ENCODE measurements around the gene TNFRSF17. TPM values are rescaled to one million over a fixed set of nuclear protein-coding genes. Genes with fewer than 3 reads are reported as not detected.
"Not testable (repeated sequence)": the region's sequence is repeated elsewhere in the genome, so short reads cannot be mapped to it uniquely, and the experiment has no call there.

Gene TNFRSF17
- not detected in 2 replicates for total RNA-seq

GRCh38 chr16:11964761-11965551, at the start of gene TNFRSF17:
TNFRSF17 (plus strand) TSS chr16:11965210; CDS start chr16:11965325, 115 bp downstream.
- DNase-seq (ENCODE audit: low read depth) = no peak

GRCh38 chr16:11915644-11916523, 49.1 kb upstream of the TNFRSF17 start, which contains the start of gene GSPT1:
GSPT1 (minus strand) TSS chr16:11915956; CDS start chr16:11915720, 236 bp downstream.
- DNase-seq (ENCODE audit: low read depth) = peak; percentile 90

GRCh38 chr16:11916524-11917285, 48.3 kb upstream of the TNFRSF17 start:
- peak; percentile 57 for DNase-seq (ENCODE audit: low read depth)

GRCh38 chr16:11924046-11924445, 41.0 kb upstream of the TNFRSF17 start:
- DNase-seq (ENCODE audit: low read depth) = not testable (repeated sequence)

GRCh38 chr16:11927350-11927749, 37.7 kb upstream of the TNFRSF17 start:
- not testable (repeated sequence) for DNase-seq (ENCODE audit: low read depth)

GRCh38 chr16:11941945-11942344, 23.1 kb upstream of the TNFRSF17 start, which contains the start of gene NPIPB2:
NPIPB2 (minus strand) TSS chr16:11942045; CDS start chr16:11942045, 0 bp downstream.
- DNase-seq (ENCODE audit: low read depth) = not testable (repeated sequence)

GRCh38 chr16:11946433-11946832, 18.6 kb upstream of the TNFRSF17 start:
- DNase-seq (ENCODE audit: low read depth) = peak; percentile 52

- no peak for DNase-seq (ENCODE audit: low read depth)
Measured at GRCh38 chr16:11948819-11949218, 16.2 kb upstream of the TNFRSF17 start.

GRCh38 chr16:11949527-11949926, 15.5 kb upstream of the TNFRSF17 start:
- DNase-seq (ENCODE audit: low read depth) = peak; percentile 51

- no peak for DNase-seq (ENCODE audit: low read depth)
Measured at GRCh38 chr16:11950388-11950787, 14.6 kb upstream of the TNFRSF17 start.

- not testable (repeated sequence) for DNase-seq (ENCODE audit: low read depth)
Measured at GRCh38 chr16:11953576-11953975, 11.4 kb upstream of the TNFRSF17 start.

GRCh38 chr16:11955713-11956123, 9.3 kb upstream of the TNFRSF17 start:
- peak; percentile 87 for DNase-seq (ENCODE audit: low read depth)

- DNase-seq (ENCODE audit: low read depth) = no peak
Measured at GRCh38 chr16:11956558-11956957, 8.5 kb upstream of the TNFRSF17 start.

- DNase-seq (ENCODE audit: low read depth) = no peak
Measured at GRCh38 chr16:11957591-11958395, 7.2 kb upstream of the TNFRSF17 start.

GRCh38 chr16:11962457-11962856, 2.6 kb upstream of the TNFRSF17 start:
- not testable (repeated sequence) for DNase-seq (ENCODE audit: low read depth)

GRCh38 chr16:11962978-11963377, 2.0 kb upstream of the TNFRSF17 start:
- not testable (repeated sequence) for DNase-seq (ENCODE audit: low read depth)

GRCh38 chr16:11963706-11964105, 1.3 kb upstream of the TNFRSF17 start:
- no peak for DNase-seq (ENCODE audit: low read depth)

GRCh38 chr16:11966173-11966572, 1.2 kb downstream of the TNFRSF17 start:
- no peak for DNase-seq (ENCODE audit: low read depth)

- no peak for DNase-seq (ENCODE audit: low read depth)
Measured at GRCh38 chr16:11967195-11967911, 2.3 kb downstream of the TNFRSF17 start.

- no peak for DNase-seq (ENCODE audit: low read depth)
Measured at GRCh38 chr16:11968577-11968976, 3.6 kb downstream of the TNFRSF17 start.

Measured in renal cortical epithelial cell (primary cell).